SK-N-SH (cell line): ENCODE results near the gene CPA4. TPM values are rescaled to one million over a fixed set of nuclear protein-coding genes. Genes with fewer than 3 reads are reported as not detected.

Source experiments
- CTCF ChIA-PET: fragments of 300-600, 350-600 bp; formaldehyde crosslinking; extraction: SDS; loops from one replicate; lab custom pipeline; 2021; lab: Yijun Ruan, JAX
- POLR2A ChIA-PET: fragments of 350-600 bp; sonication (Branson Sonifier 250); formaldehyde crosslinking; extraction: SDS; loops from one replicate; lab custom pipeline; 2020; ENCODE audit warnings: antibody characterized with exemption, inconsistent platforms; lab: Yijun Ruan, JAX
- DNase-seq: peaks from one replicate; pipeline ENCODE4 v3.0.0; 2012
- H2AFZ ChIP-seq: fragments of 200-600 bp; sonication (generic); 2 replicates; pipeline ENCODE4 v1.8.1; 2016; ENCODE audit warnings: antibody characterized with exemption, mild to moderate bottlenecking, low read depth
- H3F3A ChIP-seq: fragments of 200-600 bp; sonication (generic); replicated peaks from 2 replicates; pipeline ENCODE3; 2016; ENCODE audit warnings: antibody characterized with exemption, mild to moderate bottlenecking; ENCODE audit not compliant: insufficient read depth
- H3K27ac ChIP-seq, 2 experiments: fragments of 200-500 bp in 1 of 2; fragments of 200-600 bp in 1 of 2; sonication (Bioruptor generic) in 1 of 2; sonication (generic), shearing (Covaris generic) in 1 of 2; 2 replicates each; pipeline versions ENCODE4 v1.5.1 to v1.6.1; 2014 to 2016; ENCODE audit warnings: low read depth in 2 of 2, inconsistent platforms in 1 of 2, low read length in 1 of 2, mild to moderate bottlenecking in 1 of 2, mixed read lengths in 1 of 2
- H3K27me3 ChIP-seq: fragments of 200-600 bp; sonication (generic), shearing (Covaris generic); 2 replicates; pipeline ENCODE4 v1.6.1; 2016; ENCODE audit warnings: mixed run types; ENCODE audit not compliant: insufficient read depth
- H3K36me3 ChIP-seq, 2 experiments: fragments of 200-500 bp in 1 of 2; fragments of 200-600 bp in 1 of 2; sonication (Bioruptor generic) in 1 of 2; sonication (generic) in 1 of 2; replicated peaks in 1 of 2; 2 replicates each; pipeline versions ENCODE3 to v1.5.1; 2014 to 2016; ENCODE audit warnings: low read length in 1 of 2, mild to moderate bottlenecking in 1 of 2; ENCODE audit not compliant: insufficient read depth in 2 of 2, control insufficient read depth in 1 of 2
- H3K4me1 ChIP-seq, 2 experiments: fragments of 200-500 bp in 1 of 2; fragments of 200-600 bp in 1 of 2; sonication (Bioruptor generic) in 1 of 2; sonication (generic), shearing (Covaris generic) in 1 of 2; 2 replicates each; pipeline versions ENCODE4 v1.5.1 to v1.6.1; 2014 to 2016; ENCODE audit warnings: low read depth in 1 of 2, low read length in 1 of 2, mixed run types in 1 of 2; ENCODE audit not compliant: insufficient read depth in 2 of 2, control insufficient read depth in 1 of 2
- H3K4me2 ChIP-seq: fragments of 200-600 bp; sonication (generic), shearing (Covaris generic); 2 replicates; pipeline ENCODE4 v1.6.1; 2017; ENCODE audit warnings: mixed run types
- H3K4me3 ChIP-seq, 2 experiments: fragments of 200-500 bp in 1 of 2; fragments of 200-600 bp in 1 of 2; sonication (Bioruptor generic) in 1 of 2; sonication (generic), shearing (Covaris generic) in 1 of 2; 2 replicates each; pipeline versions ENCODE4 v1.5.1 to v1.8.1; 2014 to 2016; ENCODE audit warnings: low read depth in 2 of 2, inconsistent platforms in 1 of 2, low read length in 1 of 2, mild to moderate bottlenecking in 1 of 2, mixed read lengths in 1 of 2, moderate library complexity in 1 of 2
- H3K79me2 ChIP-seq: fragments of 200-600 bp; sonication (generic); 2 replicates; pipeline ENCODE4 v1.8.1; 2017; ENCODE audit warnings: mild to moderate bottlenecking; ENCODE audit not compliant: insufficient read depth
- H3K9ac ChIP-seq: fragments of 200-600 bp; sonication (generic); 2 replicates; pipeline ENCODE4 v1.6.1; 2017; ENCODE audit warnings: mixed run types
- H3K9me2 ChIP-seq: fragments of 200-600 bp; sonication (generic); 2 replicates; pipeline ENCODE4 v1.6.1; 2017; ENCODE audit warnings: mixed run types
- H3K9me3 ChIP-seq: fragments of 200-600 bp; sonication (generic); 2 replicates; pipeline ENCODE4 v1.6.1; 2017; ENCODE audit warnings: mixed run types, mild to moderate bottlenecking, moderate library complexity
- H4K20me1 ChIP-seq: fragments of 200-600 bp; sonication (generic); 2 replicates; pipeline ENCODE4 v1.6.1; 2017; ENCODE audit warnings: mild to moderate bottlenecking, mixed run types; ENCODE audit not compliant: insufficient read depth
- FOXJ3 ChIP-seq: sonication (generic); formaldehyde crosslinking; IDR thresholded peaks from 2 replicates; pipeline ENCODE4 v1.5.1; 2020; ENCODE audit warnings: mild to moderate bottlenecking, missing genetic modification reagents
- FOXM1 ChIP-seq: IDR thresholded peaks from 2 replicates; pipeline ENCODE4 v1.4.0; 2012; ENCODE audit warnings: low read depth, mild to moderate bottlenecking
- MEF2A ChIP-seq: IDR thresholded peaks from 2 replicates; pipeline ENCODE4 v1.4.0; 2012; ENCODE audit warnings: low read depth, borderline replicate concordance
- MXI1 ChIP-seq: IDR thresholded peaks from 2 replicates; pipeline ENCODE4 v1.6.1; 2012; ENCODE audit warnings: mild to moderate bottlenecking, low read depth, low read length, improper control_type of control experiment
- RCOR1 ChIP-seq: fragments of 150-350 bp; IDR thresholded peaks from 2 replicates; pipeline ENCODE4 v1.6.1; 2017; ENCODE audit warnings: antibody characterized with exemption, low read length
- RFX5 ChIP-seq: IDR thresholded peaks from 2 replicates; pipeline ENCODE4 v1.6.1; 2012; ENCODE audit warnings: mild to moderate bottlenecking, improper control_type of control experiment, low read length
- SIN3A ChIP-seq: IDR thresholded peaks from 2 replicates; pipeline ENCODE4 v1.6.1; 2012; ENCODE audit warnings: low read depth, mild to moderate bottlenecking, low read length, moderate library complexity, borderline replicate concordance
- TAF1 ChIP-seq: IDR thresholded peaks from 2 replicates; pipeline ENCODE4 v1.6.1; 2012; ENCODE audit warnings: low read depth, mild to moderate bottlenecking, low read length, moderate library complexity, borderline replicate concordance
- WGBS: methylation state at CpG from one replicate; pipeline ENCODE4 v1.1.6; 2017; ENCODE audit warnings: low lambda C conversion rate; 5-methylcytosine and 5-hydroxymethylcytosine counted together
- polyA plus RNA-seq, 3 experiments: library from polyadenylated mRNA; depleted of rRNA; stranded (reverse); fragments of >200 nt; gene quantifications; 2 replicates each; pipeline ENCODE4 v1.2.3, GENCODE V29; 2012
- TF ChIP-seq, protein P1 (sequence below): fragments of 200-600 bp; sonication (generic); IDR thresholded peaks from 2 replicates; pipeline ENCODE4 v1.6.1; 2017; ENCODE audit warnings: antibody characterized with exemption, mild to moderate bottlenecking, moderate library complexity
- TF ChIP-seq, protein P2 (sequence below): IDR thresholded peaks from 2 replicates; pipeline ENCODE4 v1.4.0; 2012; ENCODE audit warnings: low read depth
- TF ChIP-seq, protein P3 (sequence below): IDR thresholded peaks from 2 replicates; pipeline ENCODE4 v1.6.1; 2012; ENCODE audit warnings: mild to moderate bottlenecking, low read depth, low read length, moderate library complexity
- TF ChIP-seq, protein P4 (sequence below): IDR thresholded peaks from 2 replicates; pipeline ENCODE4; 2012
- TF ChIP-seq, protein P5 (sequence below): IDR thresholded peaks from 2 replicates; pipeline ENCODE4 v1.4.0; 2012; ENCODE audit warnings: low read depth, borderline replicate concordance
- TF ChIP-seq, protein P6 (sequence below): fragments of 150-350 bp; IDR thresholded peaks from 2 replicates; pipeline ENCODE4 v1.6.1; 2016; ENCODE audit warnings: mild to moderate bottlenecking, low read depth, low read length
- TF ChIP-seq, protein P7 (sequence below): fragments of 150-350 bp; IDR thresholded peaks from 2 replicates; pipeline ENCODE4 v1.6.1; 2017; ENCODE audit warnings: antibody characterized with exemption, low read length, low read depth, borderline replicate concordance

The CPA4 gene
- polyA plus RNA-seq, 1 of the 3 experiments (the other 2 are of a cell fraction): 176 TPM

DNA sequence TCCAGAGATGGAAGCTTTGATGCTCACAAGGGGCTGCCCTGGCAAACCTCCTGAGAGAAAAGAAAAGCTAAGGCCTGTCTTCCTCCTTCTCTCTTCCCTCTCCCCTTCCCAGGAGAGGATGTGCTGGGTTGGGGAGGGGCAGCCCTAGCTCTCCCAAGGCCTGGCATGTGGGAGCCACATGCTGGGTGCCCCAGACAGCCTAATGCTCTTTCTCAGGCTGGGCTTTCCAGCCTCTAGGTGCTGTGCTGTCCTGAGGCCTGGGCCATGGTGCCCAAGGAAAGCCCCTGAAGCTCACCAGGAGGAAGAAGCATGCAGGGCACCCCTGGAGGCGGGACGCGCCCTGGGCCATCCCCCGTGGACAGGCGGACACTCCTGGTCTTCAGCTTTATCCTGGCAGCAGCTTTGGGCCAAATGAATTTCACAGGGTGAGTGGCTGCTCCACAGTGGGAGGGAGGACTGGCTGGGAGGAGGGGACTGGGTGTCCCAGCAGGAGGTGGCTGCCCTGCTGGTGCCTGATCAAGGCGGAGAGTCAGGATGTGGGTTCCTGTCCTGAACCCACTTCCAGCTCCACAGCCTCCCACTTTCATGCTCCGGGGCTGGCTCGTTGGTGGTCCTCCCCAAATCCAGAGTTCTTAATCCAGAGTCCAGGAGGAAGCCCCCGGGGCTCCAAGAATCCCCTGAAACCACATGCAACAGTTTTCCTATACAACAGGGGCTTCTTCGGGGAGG lies 53.4 kb downstream of the CPA4 start (continued):
- TF ChIP-seq, protein P1, sequence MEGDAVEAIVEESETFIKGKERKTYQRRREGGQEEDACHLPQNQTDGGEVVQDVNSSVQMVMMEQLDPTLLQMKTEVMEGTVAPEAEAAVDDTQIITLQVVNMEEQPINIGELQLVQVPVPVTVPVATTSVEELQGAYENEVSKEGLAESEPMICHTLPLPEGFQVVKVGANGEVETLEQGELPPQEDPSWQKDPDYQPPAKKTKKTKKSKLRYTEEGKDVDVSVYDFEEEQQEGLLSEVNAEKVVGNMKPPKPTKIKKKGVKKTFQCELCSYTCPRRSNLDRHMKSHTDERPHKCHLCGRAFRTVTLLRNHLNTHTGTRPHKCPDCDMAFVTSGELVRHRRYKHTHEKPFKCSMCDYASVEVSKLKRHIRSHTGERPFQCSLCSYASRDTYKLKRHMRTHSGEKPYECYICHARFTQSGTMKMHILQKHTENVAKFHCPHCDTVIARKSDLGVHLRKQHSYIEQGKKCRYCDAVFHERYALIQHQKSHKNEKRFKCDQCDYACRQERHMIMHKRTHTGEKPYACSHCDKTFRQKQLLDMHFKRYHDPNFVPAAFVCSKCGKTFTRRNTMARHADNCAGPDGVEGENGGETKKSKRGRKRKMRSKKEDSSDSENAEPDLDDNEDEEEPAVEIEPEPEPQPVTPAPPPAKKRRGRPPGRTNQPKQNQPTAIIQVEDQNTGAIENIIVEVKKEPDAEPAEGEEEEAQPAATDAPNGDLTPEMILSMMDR: no peak
- TF ChIP-seq, all 33 proteins: peak for 0

DNA sequence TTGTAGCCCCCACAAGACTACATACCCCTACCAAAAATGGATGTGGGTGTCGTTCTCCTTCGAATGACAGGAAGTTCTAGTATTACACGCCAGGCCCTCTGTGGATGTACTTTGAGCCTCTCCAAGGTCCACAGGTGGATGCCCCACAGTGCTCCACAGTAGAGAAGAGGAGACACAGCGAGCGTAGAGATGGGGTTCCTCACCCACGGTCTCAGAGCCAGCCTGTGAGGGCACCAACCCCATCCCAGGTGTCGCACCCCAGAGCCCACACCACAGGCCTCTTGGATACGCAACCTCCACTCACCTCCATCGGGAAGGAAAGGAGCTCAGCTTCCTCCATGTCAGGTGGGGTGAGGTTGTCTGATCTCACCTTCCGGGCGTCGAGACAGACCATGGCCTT lies 54.0 kb downstream of the CPA4 start:
- ChIA-PET POLR2A (no interaction called here), CTCF (interaction anchor here (0.7 to 1.3 kb wide), 2 partner anchors 14 to 26 kb away, joined by 3 to 4 read pairs; no protein-coding TSS in a partner anchor)
- Histone ChIP-seq H3K27me3 (no peaks in the 10 kb centered on the region), H3K4me3 (no peak overlapping the region), H3K9ac (no peak overlapping the region), H3K4me2 (no peak overlapping the region), H3K9me3 (no peaks in the 10 kb centered on the region), H3K4me1 (no peaks in the 10 kb centered on the region; a peak in 1 of 4 replicates), H3K36me3 (no peaks in the 10 kb centered on the region), H3K27ac (no peak overlapping the region), H3K79me2 (no peaks in the 10 kb centered on the region), H4K20me1 (no peaks in the 10 kb centered on the region), H3K9me2 (no peaks in the 10 kb centered on the region), H3F3A (no peaks in the 10 kb centered on the region), H2AFZ (no peak overlapping the region)
- WGBS: 87% methylated on average over 11 of the region's 12 CpGs
- DNase-seq: no peak
- TF ChIP-seq RCOR1: no peak
- TF ChIP-seq, protein P2, sequence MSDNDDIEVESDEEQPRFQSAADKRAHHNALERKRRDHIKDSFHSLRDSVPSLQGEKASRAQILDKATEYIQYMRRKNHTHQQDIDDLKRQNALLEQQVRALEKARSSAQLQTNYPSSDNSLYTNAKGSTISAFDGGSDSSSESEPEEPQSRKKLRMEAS: no peak
- TF ChIP-seq, protein P3, sequence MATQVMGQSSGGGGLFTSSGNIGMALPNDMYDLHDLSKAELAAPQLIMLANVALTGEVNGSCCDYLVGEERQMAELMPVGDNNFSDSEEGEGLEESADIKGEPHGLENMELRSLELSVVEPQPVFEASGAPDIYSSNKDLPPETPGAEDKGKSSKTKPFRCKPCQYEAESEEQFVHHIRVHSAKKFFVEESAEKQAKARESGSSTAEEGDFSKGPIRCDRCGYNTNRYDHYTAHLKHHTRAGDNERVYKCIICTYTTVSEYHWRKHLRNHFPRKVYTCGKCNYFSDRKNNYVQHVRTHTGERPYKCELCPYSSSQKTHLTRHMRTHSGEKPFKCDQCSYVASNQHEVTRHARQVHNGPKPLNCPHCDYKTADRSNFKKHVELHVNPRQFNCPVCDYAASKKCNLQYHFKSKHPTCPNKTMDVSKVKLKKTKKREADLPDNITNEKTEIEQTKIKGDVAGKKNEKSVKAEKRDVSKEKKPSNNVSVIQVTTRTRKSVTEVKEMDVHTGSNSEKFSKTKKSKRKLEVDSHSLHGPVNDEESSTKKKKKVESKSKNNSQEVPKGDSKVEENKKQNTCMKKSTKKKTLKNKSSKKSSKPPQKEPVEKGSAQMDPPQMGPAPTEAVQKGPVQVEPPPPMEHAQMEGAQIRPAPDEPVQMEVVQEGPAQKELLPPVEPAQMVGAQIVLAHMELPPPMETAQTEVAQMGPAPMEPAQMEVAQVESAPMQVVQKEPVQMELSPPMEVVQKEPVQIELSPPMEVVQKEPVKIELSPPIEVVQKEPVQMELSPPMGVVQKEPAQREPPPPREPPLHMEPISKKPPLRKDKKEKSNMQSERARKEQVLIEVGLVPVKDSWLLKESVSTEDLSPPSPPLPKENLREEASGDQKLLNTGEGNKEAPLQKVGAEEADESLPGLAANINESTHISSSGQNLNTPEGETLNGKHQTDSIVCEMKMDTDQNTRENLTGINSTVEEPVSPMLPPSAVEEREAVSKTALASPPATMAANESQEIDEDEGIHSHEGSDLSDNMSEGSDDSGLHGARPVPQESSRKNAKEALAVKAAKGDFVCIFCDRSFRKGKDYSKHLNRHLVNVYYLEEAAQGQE: no peak
- TF ChIP-seq RFX5: no peak
- TF ChIP-seq, protein P4, sequence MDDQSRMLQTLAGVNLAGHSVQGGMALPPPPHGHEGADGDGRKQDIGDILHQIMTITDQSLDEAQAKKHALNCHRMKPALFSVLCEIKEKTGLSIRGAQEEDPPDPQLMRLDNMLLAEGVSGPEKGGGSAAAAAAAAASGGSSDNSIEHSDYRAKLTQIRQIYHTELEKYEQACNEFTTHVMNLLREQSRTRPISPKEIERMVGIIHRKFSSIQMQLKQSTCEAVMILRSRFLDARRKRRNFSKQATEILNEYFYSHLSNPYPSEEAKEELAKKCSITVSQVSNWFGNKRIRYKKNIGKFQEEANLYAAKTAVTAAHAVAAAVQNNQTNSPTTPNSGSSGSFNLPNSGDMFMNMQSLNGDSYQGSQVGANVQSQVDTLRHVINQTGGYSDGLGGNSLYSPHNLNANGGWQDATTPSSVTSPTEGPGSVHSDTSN: no peak
- no peak for TF ChIP-seq MEF2A
- no peak for TF ChIP-seq FOXJ3 (CRISPR knock-in tag)
- no peak for TF ChIP-seq TAF1
- TF ChIP-seq, protein P5, sequence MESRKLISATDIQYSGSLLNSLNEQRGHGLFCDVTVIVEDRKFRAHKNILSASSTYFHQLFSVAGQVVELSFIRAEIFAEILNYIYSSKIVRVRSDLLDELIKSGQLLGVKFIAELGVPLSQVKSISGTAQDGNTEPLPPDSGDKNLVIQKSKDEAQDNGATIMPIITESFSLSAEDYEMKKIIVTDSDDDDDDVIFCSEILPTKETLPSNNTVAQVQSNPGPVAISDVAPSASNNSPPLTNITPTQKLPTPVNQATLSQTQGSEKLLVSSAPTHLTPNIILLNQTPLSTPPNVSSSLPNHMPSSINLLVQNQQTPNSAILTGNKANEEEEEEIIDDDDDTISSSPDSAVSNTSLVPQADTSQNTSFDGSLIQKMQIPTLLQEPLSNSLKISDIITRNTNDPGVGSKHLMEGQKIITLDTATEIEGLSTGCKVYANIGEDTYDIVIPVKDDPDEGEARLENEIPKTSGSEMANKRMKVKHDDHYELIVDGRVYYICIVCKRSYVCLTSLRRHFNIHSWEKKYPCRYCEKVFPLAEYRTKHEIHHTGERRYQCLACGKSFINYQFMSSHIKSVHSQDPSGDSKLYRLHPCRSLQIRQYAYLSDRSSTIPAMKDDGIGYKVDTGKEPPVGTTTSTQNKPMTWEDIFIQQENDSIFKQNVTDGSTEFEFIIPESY: no peak
- TF ChIP-seq, protein P1: no peak
- TF ChIP-seq, protein P6, sequence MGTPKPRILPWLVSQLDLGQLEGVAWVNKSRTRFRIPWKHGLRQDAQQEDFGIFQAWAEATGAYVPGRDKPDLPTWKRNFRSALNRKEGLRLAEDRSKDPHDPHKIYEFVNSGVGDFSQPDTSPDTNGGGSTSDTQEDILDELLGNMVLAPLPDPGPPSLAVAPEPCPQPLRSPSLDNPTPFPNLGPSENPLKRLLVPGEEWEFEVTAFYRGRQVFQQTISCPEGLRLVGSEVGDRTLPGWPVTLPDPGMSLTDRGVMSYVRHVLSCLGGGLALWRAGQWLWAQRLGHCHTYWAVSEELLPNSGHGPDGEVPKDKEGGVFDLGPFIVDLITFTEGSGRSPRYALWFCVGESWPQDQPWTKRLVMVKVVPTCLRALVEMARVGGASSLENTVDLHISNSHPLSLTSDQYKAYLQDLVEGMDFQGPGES: no peak
- no peak for TF ChIP-seq FOXM1
- TF ChIP-seq MXI1: no peak
- TF ChIP-seq, protein P7, sequence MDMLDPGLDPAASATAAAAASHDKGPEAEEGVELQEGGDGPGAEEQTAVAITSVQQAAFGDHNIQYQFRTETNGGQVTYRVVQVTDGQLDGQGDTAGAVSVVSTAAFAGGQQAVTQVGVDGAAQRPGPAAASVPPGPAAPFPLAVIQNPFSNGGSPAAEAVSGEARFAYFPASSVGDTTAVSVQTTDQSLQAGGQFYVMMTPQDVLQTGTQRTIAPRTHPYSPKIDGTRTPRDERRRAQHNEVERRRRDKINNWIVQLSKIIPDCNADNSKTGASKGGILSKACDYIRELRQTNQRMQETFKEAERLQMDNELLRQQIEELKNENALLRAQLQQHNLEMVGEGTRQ: no peak
- TF ChIP-seq SIN3A: no peak
